Right hindlimb (tissue), 1 donor: ENCODE measurements around the gene EXT2.

Experiments used
- DNase-seq: peaks from one replicate; pipeline ENCODE4 v3.0.0-alpha.2; 2018

Gene EXT2

DNA sequence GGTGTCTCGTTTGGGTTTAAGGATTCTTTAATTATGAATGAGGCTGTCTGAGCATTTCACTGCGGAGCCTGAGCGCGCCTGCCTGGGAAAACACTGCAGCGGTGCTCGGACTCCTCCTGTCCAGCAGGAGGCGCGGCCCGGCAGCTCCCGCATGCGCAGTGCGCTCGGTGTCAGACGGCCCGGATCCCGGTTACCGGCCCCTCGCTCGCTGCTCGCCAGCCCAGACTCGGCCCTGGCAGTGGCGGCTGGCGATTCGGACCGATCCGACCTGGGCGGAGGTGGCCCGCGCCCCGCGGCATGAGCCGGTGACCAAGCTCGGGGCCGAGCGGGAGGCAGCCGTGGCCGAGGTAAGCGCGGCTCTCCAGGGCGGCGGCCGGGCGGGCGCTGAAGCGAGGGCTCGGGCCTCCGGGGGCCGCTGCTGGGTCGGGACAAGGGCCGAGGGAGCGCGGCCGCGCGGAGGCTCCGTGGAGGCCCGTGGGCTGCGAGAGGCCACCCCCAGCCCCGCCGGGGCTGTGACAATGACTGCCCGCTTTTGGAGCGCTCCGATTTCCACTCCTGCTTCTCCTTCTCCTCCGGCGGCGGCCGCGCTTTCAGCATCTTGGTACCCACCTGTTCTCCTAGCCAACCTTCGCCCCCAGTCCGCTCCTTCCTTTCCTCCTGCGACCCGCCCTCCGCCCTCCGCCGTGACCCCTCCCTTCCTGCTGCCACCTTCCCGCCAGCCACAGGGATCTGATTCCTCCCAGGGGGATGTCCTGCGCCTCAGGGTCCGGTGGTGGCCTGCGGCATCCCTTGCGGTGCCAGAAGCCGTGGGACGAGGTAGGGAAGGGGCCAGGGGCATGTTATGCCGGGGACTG, at the start of gene EXT2:
Gene EXT2 (plus strand): TSS at position 173 of the 854 bp plus-strand sequence. CDS start 12,035 bp downstream, outside the sequence.
- DNase-seq = peak; percentile 91

DNA sequence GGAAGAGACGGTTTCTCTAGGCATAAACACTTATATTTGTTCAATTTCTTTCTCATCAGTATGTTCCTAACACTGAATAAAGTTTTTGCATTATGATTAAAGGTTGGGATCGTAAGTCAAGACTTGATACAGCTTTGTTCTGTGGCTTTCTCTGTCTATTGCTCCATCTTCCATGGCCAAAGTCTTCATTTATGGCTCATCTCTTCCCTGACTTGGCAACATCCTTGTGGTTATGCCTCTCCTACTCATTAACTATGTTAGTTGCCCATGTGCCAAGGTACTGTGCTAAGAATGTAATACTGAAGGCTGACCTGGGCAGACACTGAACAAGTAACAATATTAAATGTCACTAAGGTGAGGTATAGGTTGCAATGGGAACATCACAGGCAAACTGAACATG, 49.3 kb upstream of the EXT2 start:
- no peak for DNase-seq

DNA sequence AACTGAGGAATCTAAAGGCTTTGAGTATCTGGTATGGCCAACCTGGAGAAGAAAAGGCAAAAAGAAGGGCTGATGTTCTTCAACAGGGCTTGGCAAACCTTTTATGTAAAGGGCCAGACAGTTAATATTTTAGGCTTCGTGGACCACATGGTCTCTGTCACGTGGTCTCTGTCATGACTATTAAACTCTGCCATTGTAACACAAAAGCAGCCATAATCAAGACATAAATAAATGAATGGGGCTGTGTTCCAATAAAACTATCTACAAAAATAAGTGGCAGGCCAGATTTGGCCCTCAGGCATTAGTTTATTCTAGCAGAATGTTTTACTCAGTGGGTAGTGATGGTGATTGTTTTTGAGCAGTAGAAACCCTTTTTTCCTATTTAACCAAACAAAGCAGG, 48.2 kb upstream of the EXT2 start:
- DNase-seq = no peak

DNA sequence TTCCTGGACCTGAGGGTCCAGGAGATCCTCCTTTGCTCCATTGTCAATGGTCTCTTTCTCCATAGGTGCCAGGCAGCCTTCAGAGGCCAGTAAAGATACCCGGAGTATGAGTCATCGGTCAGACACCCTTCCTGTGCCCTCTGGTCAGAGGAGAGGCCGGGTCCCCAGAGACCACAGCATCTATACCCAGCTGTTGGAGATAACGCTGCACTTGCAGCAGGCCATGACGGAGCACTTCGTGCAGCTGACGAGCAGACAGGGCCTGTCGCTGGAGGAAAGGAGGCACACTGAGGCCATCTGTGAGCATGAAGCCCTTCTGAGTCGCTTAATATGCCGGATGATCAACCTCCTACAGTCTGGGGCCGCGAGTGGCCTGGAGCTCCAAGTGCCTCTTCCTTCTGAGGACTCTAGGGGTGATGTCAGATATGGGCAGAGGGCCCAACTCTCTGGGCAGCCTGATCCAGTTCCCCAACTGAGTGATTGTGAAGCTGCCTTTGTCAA, 47.5 kb upstream of the EXT2 start, which contains the start of gene ACCSL:
Gene ACCSL (plus strand): TSS at position 51 of the 501 bp plus-strand sequence. CDS start 56 bp downstream, at position 107.
- DNase-seq = no peak

DNA sequence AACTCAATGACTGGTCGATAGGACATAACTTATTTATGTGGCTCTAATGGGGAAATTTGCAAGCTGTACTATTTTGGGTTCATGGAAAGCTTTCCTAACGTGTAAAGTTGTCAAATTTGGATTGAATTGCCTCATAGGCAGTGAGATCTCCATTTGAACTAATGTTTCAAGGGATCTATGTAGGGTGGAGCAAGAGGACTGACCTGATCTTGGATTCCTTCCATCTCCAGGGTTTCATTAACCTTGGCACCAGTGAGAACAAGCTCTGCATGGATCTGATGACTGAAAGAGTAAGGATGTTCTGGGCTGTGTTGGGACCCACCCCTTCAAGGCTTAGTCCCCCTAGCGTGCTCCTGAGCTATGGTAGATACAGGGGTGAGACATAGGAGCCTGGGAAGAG, 45.6 kb upstream of the EXT2 start:
- no peak for DNase-seq

DNA sequence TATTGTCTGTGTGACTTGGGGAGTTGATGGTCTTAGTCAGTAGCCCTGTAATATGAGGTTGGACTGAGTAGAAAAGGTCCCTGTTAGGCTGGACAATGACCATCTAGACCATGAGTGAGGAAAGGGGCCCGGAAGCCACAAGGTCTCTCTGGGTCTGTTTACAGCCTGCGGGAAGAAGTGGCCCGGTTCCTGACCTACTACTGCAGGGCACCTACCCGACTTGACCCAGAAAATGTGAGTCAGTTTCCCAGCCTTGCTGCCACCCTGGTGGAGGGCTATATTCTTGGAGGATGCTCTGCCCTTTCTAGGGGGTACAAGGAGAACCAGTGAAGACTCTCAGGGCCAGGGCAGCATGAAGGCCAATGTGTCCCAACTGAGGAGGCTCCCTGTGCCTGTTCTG, 44.3 kb upstream of the EXT2 start:
- DNase-seq = no peak

DNA sequence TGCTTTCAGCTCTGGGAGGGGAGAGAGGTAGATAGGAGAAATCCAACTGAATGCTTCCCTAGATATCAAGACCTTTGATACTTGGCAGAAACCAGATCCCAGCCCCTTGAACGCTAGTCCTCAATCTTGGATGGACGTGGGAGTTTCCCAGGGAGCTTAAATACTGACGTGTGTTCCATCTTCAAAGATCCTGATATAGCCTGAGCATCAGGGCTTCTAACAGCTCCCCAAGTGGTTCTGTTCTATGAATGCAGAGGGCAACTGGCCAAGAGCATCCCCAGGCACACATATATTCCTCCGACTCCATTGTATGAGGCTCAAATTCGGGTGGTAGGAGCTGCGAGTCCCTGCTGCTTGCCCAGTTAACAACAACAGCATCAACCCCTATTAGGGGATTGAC, 38.1 kb upstream of the EXT2 start:
- no peak for DNase-seq

DNA sequence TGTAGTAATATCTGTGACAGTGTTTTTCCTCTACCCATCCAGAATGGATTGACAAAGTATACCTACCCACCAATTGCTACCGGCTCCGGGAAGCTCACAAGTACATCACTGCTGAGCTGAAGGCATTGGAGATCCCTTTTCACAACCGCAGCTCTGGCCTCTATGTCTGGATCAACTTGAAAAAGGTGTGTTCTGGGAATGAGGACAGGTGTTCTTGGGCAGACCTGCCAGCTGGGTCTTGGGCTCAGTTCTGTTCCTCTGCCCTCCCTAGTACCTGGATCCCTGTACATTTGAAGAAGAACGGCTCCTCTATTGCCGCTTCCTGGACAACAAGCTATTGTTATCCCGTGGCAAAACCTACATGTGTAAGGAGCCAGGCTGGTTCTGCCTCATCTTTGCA, 37.2 kb upstream of the EXT2 start:
- no peak for DNase-seq

DNA sequence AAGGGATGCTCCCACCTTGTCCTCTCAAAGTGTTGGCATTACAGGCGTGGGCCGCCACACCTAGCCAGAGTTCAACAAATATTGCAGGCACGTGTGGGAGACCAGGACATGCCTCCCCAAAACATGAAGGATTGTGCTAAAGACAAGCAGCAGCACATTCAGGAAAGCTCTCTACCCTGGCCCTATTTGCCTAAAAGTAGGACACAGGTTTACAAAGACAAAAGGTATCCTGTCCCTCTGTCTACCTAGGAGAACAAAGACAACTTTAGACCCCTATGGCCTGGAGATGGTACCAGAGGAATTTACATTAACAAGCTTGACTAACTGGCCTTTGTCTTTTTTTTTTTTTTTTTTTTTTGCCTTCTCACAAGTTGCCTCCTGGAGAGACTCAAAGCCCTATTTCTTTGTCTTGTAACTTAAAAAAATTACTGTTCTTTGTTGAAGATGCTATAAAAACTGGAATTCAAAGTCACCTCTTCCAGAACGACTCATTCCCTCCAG, 30.3 kb upstream of the EXT2 start:
- no peak for DNase-seq

DNA sequence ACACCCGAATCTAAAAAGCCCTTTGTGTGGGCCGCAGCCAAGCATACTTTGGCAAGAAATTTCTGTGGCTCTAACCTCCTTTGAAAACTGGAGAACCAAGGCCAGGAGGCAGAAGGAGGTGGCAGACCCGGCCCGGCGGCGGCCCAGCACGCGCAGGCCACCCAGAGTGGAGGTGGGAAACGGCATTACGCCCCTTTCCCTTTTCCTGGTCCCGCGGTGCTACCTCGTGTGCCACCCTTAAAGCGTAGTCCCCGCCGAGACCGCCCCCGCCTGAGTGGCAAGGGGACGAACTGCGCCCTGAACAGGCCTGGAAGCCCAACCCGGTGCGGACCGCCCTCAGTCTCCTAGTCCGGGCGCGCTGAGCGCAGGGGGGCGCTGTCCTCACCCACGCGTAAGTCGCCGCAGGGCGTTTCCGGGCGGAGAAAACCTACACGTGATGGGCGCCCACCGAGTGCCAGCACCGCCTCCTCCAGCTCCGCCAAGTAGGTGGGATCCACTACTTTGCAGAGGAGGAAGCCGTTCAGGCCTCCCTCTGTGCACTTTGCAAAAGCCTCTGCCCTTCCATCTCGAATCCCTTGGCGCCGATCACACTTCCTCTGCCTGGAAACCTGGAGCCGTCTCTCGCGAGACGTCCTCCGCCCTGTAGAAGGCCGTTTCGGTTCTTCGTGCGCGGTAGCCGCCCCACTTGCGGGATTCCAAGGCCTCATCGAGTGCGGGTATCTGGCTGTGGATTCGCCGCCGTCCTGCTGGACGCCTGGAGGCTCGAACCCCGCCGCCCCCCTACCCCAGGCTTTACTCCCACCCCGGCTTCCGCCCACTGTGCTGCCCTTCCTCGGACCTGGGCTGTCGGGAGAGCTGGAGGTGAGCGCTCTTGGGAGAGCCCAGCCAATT, 29.4 kb upstream of the EXT2 start, which contains the start of gene ACCS:
Gene ACCS (plus strand): TSS at position 430 of the 891 bp plus-strand sequence. CDS start 1,358 bp downstream, outside the sequence.
- peak; percentile 98 for DNase-seq

DNA sequence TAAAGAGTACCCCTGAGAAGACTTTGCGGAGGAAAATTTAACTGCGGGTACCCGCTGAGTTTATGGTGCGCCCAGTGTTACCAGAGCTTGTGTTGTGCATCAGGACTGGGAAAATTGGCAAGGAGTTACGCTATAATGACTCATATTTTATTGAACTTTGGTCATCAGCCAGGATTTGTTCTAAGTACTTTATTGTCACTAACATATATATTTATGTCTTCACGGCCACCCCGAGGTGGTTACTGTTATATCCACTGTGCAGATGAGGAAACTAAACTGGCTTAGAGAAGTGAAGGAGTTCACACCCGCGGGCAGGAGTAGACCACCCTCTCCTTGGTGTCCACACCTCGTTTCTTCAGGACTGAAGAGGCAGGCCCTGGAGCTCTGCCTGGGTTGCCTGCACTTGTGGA, 28.7 kb upstream of the EXT2 start:
- DNase-seq = no peak

DNA sequence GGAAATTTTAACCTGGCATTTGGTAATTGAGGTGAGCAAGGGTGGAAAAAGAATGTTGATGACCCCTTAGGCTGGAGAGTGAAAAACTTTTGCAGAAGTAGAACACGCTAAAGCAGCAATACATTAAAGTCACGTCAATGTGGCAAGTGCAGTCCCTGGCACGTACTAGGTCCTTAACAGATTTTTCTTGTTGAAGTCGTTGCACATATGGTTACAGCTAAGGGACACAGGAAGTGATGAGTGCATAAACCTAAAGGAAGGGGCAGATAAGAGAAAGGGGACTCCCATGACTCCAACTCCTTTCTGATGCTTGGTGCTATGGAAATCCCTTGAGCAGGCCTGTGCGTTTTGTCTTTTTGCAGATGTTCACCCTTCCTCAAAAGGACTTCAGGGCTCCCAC, 28.2 kb upstream of the EXT2 start:
- no peak for DNase-seq

DNA sequence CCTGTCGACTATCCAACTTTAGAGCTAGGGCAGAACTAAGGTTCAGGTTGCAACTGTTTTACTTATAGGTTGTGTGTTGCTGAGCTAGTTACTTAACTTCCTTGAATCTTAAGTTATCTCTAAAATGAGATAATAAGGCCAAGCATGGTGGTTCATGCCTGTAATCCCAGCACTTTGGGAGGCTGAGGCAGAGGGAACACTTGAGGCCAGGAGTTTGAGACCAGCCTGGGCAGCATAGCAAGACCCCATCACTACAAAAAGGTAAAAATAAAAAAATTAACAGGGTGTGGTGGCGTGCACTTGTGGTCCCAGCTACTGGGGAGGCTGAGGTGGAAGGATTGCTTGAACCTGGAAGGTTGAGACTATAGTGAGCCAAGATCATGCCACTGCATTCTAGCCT, 27.3 kb upstream of the EXT2 start:
- no peak for DNase-seq

DNA sequence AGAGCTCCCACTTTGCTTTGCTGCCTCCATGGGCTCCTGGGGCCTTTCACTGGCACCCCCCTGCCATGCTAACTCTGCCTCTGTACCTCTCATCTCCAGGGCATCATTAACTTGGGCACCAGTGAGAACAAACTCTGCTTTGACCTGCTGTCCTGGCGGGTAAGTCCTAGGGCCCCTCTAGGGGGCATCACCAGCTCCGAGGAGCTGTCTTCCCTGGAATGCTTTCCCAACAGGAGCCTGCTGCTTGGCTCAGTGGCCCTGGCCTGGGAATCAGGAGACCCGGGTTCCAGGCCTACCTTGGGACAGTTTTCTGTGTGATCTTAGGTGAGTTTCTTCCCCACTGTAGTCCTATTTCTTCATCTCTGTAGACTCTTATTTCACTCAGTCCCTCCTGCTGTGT, 24.3 kb upstream of the EXT2 start:
- no peak for DNase-seq

DNA sequence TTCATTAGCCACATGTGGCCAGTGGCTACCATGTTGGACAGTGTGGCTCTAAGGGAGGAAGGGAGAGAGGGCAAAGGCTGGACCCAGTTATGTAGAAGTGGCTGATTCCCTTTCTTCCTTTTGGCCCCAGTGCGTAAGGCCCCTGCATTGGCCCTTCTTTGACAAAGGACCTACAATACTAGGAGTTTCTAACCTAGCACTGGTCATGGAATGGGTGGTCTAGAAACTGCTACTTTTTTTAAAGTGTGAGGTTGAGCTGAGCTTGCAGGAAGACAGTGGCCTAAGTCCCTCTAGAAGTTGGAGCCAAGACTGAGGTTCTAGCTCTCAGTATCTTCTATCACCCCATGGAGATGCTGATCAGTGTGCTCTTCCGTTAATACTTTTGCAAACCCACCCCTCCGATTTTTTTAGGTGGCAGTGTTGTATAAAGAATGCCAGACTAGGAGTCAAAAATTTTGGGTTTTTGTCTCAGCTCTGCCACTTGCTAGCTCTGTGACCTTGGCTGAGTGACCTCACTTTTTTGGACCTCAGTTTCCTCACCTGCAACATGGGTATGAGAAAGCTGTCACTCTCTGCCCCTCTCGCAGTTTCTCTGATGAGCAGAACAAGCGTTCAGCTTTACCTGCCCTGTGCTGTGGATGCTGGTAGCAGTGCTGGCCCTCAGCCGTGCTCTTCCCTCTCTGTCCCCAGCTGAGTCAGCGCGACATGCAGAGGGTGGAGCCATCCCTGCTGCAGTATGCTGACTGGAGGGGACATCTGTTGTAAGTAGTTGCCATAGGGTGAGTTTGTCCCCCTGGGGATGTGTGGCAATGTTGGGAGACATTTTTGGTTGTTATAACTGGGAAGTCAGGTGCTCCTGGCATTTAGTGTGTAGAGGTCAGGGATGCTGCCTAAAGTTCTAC, 22.5 kb upstream of the EXT2 start:
- DNase-seq = no peak

DNA sequence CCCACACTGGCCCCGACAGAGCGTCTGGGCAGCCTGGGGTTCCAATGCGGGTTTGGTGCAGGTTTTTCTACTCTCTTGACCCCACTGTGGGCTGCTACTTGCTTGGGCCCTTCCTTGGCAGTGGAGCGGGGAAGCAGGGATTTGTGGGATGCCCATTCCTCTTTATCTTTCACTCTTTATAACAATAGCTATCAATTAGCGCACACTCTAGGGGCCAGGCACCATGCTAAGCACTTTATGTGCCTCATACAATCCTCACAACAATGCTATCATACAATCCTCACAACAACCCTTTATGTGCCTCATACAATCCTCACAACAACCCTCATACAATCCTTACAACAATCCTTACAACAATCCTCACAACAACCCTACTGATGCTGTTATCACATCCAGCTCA, 16.7 kb upstream of the EXT2 start:
- no peak for DNase-seq

DNA sequence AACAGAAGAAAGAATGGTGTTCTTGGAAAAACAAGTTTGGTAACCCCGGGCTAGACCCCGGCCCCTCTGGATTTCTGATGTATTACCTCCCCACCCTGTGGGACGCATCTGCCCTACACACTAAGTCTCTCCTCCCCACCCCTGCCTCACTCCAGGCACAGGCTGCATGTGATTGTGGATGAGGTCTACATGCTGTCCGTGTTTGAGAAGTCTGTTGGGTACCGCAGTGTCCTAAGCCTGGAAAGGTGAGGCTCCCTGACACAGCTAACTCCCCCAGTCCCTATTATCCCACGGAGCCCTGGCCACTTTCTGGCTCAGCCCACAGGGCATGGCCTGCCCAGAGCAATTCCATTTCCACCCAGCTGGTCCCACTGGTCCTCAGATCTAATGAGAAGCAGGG, 16.1 kb upstream of the EXT2 start:
- no peak for DNase-seq

DNA sequence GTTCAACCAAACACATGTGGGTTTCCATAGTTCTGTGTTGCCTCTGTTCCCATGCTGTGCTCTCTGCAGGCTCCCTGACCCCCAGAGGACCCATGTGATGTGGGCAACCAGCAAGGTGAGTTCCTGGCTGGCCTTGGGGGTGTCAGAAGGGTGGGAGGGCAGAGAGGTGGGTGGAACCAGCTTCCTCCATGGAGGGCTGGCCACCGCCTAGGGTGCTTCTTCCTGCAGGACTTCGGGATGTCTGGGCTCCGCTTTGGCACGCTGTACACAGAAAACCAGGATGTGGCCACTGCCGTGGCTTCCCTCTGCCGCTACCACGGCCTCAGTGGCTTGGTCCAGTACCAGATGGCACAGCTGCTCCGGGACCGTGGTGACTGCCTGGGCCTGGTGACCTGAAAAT, 14.5 kb upstream of the EXT2 start:
- no peak for DNase-seq

DNA sequence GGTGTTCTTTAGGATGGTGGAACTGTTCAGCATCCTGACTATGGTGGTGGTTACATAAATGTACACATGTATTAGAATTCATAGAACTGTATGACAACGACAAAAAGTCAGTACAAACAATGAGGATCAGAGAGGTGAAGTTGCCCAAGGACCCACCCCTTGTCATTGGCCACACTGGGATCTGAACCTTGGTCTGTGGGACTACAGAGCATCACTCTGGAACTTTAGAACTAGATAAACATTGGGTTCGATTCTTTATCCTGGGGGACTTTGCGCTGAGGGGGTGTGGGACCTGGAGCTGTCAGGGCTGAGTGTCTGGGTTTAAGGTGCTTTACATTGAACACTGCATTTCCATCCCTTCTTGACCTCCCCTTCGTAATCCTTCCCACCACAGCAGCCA, 12.8 kb upstream of the EXT2 start:
- no peak for DNase-seq

DNA sequence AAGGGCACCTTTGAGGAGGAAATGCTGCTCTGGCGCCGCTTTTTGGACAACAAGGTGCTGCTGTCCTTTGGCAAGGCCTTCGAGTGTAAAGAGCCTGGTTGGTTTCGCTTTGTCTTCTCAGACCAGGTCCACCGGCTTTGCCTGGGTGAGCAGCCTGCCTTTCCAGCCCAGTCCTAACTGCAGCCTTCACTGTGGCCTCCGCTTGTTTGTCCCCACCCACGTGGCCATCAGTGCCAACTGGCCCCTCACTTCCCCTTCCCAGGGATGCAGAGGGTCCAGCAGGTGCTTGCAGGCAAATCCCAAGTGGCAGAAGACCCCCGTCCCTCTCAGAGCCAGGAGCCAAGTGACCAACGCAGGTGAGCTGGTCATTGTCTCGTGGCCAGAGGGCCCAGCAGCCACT, 12.0 kb upstream of the EXT2 start:
- DNase-seq = no peak

DNA sequence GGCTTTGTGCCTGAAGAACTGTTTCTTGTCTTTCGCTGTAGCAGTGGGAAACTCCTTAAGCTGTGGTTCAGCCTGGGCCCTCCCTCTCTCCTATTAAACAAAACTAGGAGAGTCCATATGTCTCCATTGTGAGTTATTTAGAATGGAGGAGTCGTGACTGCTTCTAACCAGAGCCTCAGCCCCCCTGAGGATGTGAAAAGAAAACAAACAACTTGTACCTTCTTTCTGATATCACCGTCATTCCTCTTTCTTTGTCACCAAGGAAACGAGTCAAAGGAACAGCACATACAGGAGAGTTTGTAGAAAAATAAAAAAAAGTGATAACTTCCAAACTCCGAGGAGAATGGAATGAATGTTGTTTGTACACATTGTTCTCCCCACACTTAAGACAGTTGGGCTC, 11.6 kb upstream of the EXT2 start:
- no peak for DNase-seq

DNA sequence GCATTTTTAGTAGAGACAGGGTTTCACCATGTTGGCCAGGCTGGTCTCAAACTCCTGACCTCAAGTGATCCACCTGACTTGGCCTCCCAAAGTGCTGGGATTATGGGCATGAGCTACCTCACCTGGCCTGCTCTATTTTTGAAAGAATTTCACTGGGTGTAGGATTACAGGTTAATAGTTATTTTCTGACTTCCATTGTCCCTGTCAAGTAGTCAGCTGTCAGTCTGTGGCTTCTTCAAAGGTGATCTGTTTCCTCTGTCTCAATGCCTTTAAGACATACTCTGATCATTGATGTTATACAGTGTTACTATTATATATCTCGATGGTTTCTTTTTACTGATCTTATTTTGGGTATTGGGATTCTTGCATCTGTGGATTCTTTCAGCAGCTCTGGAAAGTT, 10.1 kb upstream of the EXT2 start:
- no peak for DNase-seq
